OCI-LY7 (cell line): ENCODE measurements around the gene CSNK1G2. TPM values are rescaled to one million over a fixed set of nuclear protein-coding genes. Genes with fewer than 3 reads are reported as not detected.
A peak's percentile ranks its signal among the peaks of the same experiment; 100 is the strongest.

Experiments used
- BruUV-seq: library from RNA; stranded (reverse); fragments of 400-500 nt; replicated peaks from 2 replicates; lab custom pipeline; 2021; lab: Mats Ljungman, UMichigan
- CTCF ChIA-PET: fragments of 300-600 bp; sonication (Branson Sonifier 250); formaldehyde crosslinking; loops from one replicate; lab custom pipeline; 2022; ENCODE audit warnings: antibody characterized with exemption; ENCODE audit not compliant: unreplicated experiment; lab: Charles Lee
- POLR2A ChIA-PET: fragments of 300-600 bp; sonication (Branson Sonifier 250); formaldehyde crosslinking; loops from one replicate; lab custom pipeline; 2022; ENCODE audit warnings: antibody characterized with exemption; lab: Charles Lee
- DNase-seq: peaks from one replicate; pipeline ENCODE4 v3.0.0-alpha.2; 2015; ENCODE audit warnings: low spot score
- H2AFZ ChIP-seq: fragments of 200-600 bp; sonication (generic), shearing (Covaris generic); 2 replicates; pipeline ENCODE4 v1.6.1; 2014; ENCODE audit warnings: mild to moderate bottlenecking, antibody characterized with exemption, low read length, moderate library complexity
- H3K27ac ChIP-seq: fragments of 200-600 bp; sonication (generic); 2 replicates; pipeline ENCODE4 v1.5.1; 2014; ENCODE audit warnings: mixed run types, low read depth, mild to moderate bottlenecking, moderate library complexity, low read length, inconsistent platforms; ENCODE audit not compliant: poor library complexity, severe bottlenecking
- H3K36me3 ChIP-seq: fragments of 200-600 bp; sonication (generic); 2 replicates; pipeline ENCODE4 v1.6.1; 2014; ENCODE audit warnings: mild to moderate bottlenecking, antibody characterized with exemption, low read length, moderate library complexity, mixed read lengths; ENCODE audit not compliant: insufficient read depth
- H3K4me1 ChIP-seq: fragments of 200-600 bp; sonication (generic); 2 replicates; pipeline ENCODE4 v1.5.1; 2014; ENCODE audit warnings: mild to moderate bottlenecking, low read length; ENCODE audit not compliant: insufficient read depth, poor library complexity, severe bottlenecking
- H3K4me2 ChIP-seq: fragments of 200-600 bp; sonication (generic); 2 replicates; pipeline ENCODE4 v1.6.1; 2014; ENCODE audit warnings: mild to moderate bottlenecking, low read length
- H3K4me3 ChIP-seq: fragments of 200-600 bp; sonication (generic); 2 replicates; pipeline ENCODE4 v1.5.1; 2014; ENCODE audit warnings: mild to moderate bottlenecking, low read depth, low read length; ENCODE audit not compliant: poor library complexity, severe bottlenecking
- H3K79me2 ChIP-seq: fragments of 200-600 bp; sonication (generic); 2 replicates; pipeline ENCODE4 v1.6.1; 2016; ENCODE audit warnings: low read depth, mild to moderate bottlenecking, low read length, moderate library complexity, mixed read lengths; ENCODE audit not compliant: insufficient read depth
- H3K9me2 ChIP-seq: fragments of 200-600 bp; sonication (generic); 2 replicates; pipeline ENCODE4 v1.6.1; 2016; ENCODE audit warnings: mild to moderate bottlenecking, low read length, mixed read lengths; ENCODE audit not compliant: insufficient read depth
- H3K9me3 ChIP-seq: fragments of 200-600 bp; sonication (generic); 2 replicates; pipeline ENCODE4 v1.6.1; 2014; ENCODE audit warnings: mild to moderate bottlenecking, mixed run types, low read length, mixed read lengths
- H4K20me1 ChIP-seq: fragments of 200-600 bp; sonication (generic); 2 replicates; pipeline ENCODE4 v1.6.1; 2014; ENCODE audit warnings: mild to moderate bottlenecking, antibody characterized with exemption, low read length, moderate library complexity, mixed read lengths; ENCODE audit not compliant: insufficient read depth
- CTCF ChIP-seq: fragments of 200-600 bp; sonication (generic); conservative IDR thresholded peaks from 2 replicates; pipeline ENCODE4 v1.5.1; 2014; ENCODE audit warnings: mild to moderate bottlenecking, antibody characterized with exemption, low read length, moderate library complexity, mixed read lengths
- EZH2phosphoT487 ChIP-seq: fragments of 200-600 bp; sonication (generic); IDR thresholded peaks from 2 replicates; pipeline ENCODE4 v1.6.1; 2018; ENCODE audit warnings: low read depth, borderline replicate concordance, mild to moderate bottlenecking, mixed run types, antibody characterized with exemption, low read length, moderate library complexity, mixed read lengths
- intact Hi-C: fragments of 100-400 bp; cut with micrococcal nuclease; formaldehyde crosslinking; loops from one replicate; pipeline ENCODE4 v1.10.0; 2022; ENCODE audit not compliant: unreplicated experiment
- total RNA-seq, 2 experiments: library from RNA; depleted of rRNA in 1 of 2; stranded (reverse); fragments of >200 nt in 1 of 2; shearing (Covaris generic) in 1 of 2; gene quantifications; 2 replicates each; pipeline ENCODE4 v1.2.3, GENCODE V29; 2014 to 2022

Gene CSNK1G2
- total RNA-seq, 2 experiments from 2014 or later: 95.9 to 133 TPM

GRCh38 chr19:1921825-1922224, 19.1 kb upstream of the CSNK1G2 start:
- Histone ChIP-seq H3K4me3 (no peak overlapping the region), H2AFZ (no peak overlapping the region), H3K9me3 (no peaks in the 10 kb centered on the region), H3K36me3 (peaks cover 68% of the 10 kb centered on the region), H3K4me1 (peaks cover 14% of the 10 kb centered on the region), H3K79me2 (no peaks in the 10 kb centered on the region), H3K9me2 (no peaks in the 10 kb centered on the region), H4K20me1 (no peaks in the 10 kb centered on the region), H3K4me2 (no peak overlapping the region), H3K27ac (no peak overlapping the region)
- no TSS peak for BruUV-seq
- DNase-seq: no peak
- intact Hi-C loops: no loop called here
- ChIA-PET CTCF (no interaction called here), POLR2A (no interaction called here)
- TF ChIP-seq CTCF (no peak), EZH2phosphoT487 (no peak)

- intact Hi-C loops: no loop called here
- DNase-seq: no peak
- H3K27ac ChIP-seq: peak overlapping the region; percentile 70
- no peaks in the 10 kb centered on the region for H3K9me2 ChIP-seq
- peak overlapping the region; percentile 59 for H3K4me2 ChIP-seq
- H3K4me1 ChIP-seq: peaks cover 14% of the 10 kb centered on the region
- TF ChIP-seq CTCF (no peak), EZH2phosphoT487 (no peak)
- H3K36me3 ChIP-seq: peaks cover 64% of the 10 kb centered on the region
- ChIA-PET CTCF (no interaction called here), POLR2A (interaction anchor here (0.7 kb wide), 1 partner anchor 64 kb away, joined by 4 read pairs; no protein-coding TSS in a partner anchor)
- H4K20me1 ChIP-seq: no peaks in the 10 kb centered on the region
- H3K9me3 ChIP-seq: no peaks in the 10 kb centered on the region
- no TSS peak for BruUV-seq
- no peaks in the 10 kb centered on the region for H3K79me2 ChIP-seq
- H2AFZ ChIP-seq: no peak overlapping the region
- H3K4me3 ChIP-seq: no peak overlapping the region
Measured at GRCh38 chr19:1922803-1923202, 18.2 kb upstream of the CSNK1G2 start.

- H3K36me3 ChIP-seq: peaks cover 59% of the 10 kb centered on the region
- peaks cover 14% of the 10 kb centered on the region for H3K4me1 ChIP-seq
- no peaks in the 10 kb centered on the region for H4K20me1 ChIP-seq
- no peaks in the 10 kb centered on the region for H3K9me2 ChIP-seq
- no peak overlapping the region for H2AFZ ChIP-seq
- no peaks in the 10 kb centered on the region for H3K79me2 ChIP-seq
- peak overlapping the region; percentile 59 for H3K4me2 ChIP-seq
- no peaks in the 10 kb centered on the region for H3K9me3 ChIP-seq
- intact Hi-C loops: no loop called here
- no peak overlapping the region for H3K4me3 ChIP-seq
- no TSS peak for BruUV-seq
- 0 out of 2 replicates have a peak, but pooled peaks have one; percentile 21 for TF ChIP-seq CTCF
- no peak for TF ChIP-seq EZH2phosphoT487
- peak overlapping the region; percentile 70 for H3K27ac ChIP-seq
- peak; percentile 69 for DNase-seq
- POLR2A ChIA-PET: interaction anchor here (0.7 kb wide), 1 partner anchor 65 kb away, joined by 4 read pairs; no protein-coding TSS in a partner anchor
- CTCF ChIA-PET: no interaction called here
Measured at GRCh38 chr19:1923319-1923718, 17.7 kb upstream of the CSNK1G2 start.
